ENCODE results near the gene ADAMTS6.
"Not testable (repeated sequence)": the region's sequence is repeated elsewhere in the genome, so short reads cannot be mapped to it uniquely, and the experiment has no call there.

The ADAMTS6 gene

DNA sequence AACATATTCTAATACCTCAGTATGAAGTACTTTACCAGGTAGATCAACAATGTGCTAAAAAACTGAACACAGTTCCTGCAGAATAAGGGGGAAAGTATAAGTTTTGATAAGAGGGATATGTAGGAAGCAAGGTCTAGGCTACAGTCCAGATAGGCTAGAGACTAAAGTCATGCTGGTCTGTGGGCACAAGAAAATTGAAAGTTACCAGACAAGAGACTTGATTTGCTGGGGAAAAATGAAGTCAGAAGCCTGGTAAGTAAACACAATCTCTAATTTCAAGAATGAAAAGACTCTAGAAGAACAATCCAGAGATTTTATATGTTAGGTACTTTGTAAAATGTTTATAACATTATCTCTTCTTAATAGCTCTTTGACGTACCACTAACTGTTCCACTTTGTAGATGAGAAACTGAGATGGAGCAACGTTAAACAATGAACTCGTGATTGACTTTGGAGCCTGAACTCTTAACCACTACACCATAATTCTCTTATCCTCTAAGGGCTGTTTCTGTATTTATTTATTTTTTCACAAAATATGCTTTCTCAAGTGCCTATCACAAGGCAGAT, 19.5 kb downstream of the ADAMTS6 start:
- DNase-seq (ENCODE audit: low read depth): no peak

DNA sequence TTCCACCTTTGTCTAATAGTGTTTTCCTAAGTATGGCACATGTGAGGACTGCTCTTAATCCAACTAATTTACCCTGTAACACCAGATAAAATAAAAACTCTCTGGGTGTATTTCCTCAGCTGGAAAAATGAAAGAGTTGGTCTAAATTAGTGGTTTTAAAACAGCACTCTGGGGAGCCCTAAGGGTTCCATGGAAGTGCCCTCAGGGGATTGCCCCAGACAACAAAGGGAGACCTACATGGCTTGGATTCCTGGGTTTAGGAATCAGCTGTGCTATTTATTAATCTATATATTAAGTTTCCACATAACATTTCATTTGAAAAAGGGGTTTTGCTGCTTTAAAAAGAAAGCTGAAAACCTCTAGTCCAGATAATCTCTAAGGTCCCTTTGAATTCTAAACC, 20.2 kb downstream of the ADAMTS6 start:
- no peak for DNase-seq (ENCODE audit: low read depth)

DNA sequence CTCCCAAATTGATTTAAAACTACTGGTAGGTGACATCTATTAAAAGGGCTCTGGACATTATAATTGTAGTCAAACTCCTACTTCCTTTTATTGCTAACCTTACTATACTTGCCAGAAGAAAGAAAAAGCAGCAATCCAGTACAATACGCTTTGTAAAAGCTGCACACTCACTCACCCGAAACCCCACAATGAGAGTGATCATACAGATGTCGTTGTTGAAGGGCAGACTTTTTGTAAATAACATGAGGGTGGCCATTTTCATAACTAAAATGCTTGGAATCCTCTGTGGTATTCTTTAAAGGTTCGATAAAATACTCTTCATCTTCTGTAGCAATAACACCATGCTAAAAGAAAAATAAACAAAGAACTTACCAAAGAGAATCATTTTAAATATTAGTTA, 21.7 kb downstream of the ADAMTS6 start:
- no peak for DNase-seq (ENCODE audit: low read depth)

- DNase-seq (ENCODE audit: low read depth): no peak
These were observed 26.7 kb downstream of the ADAMTS6 start for GRCh38 chr5:65455064-65455463.

- DNase-seq (ENCODE audit: low read depth): no peak
These were observed 30.3 kb downstream of the ADAMTS6 start for GRCh38 chr5:65451436-65451835.

GRCh38 chr5:65446682-65447081, 35.0 kb downstream of the ADAMTS6 start:
- no peak for DNase-seq (ENCODE audit: low read depth)

DNA sequence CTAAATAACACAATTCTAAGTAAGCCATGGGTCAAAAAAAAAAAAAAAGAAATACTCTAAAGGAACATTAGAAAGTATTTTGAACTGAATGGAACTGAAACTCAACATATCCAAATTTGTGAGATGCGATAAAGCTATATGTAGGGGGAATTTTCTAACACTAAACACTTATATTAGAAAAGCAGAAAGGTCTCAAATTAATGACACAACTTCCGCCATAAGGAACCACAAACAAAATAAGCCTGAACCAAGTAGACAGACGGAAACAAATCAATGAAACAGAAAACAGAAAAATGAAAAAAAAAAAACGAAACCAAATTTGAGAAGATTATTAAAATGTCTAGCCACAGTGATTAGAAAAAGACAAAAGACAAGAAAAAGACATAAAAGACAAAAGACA, 39.9 kb downstream of the ADAMTS6 start:
- DNase-seq (ENCODE audit: low read depth): no peak

GRCh38 chr5:65440456-65440855, 41.3 kb downstream of the ADAMTS6 start:
- no peak for DNase-seq (ENCODE audit: low read depth)

- no peak for DNase-seq (ENCODE audit: low read depth)
These were observed 47.6 kb downstream of the ADAMTS6 start for GRCh38 chr5:65434122-65434521.

- DNase-seq (ENCODE audit: low read depth): no peak
These were observed 55.1 kb downstream of the ADAMTS6 start for GRCh38 chr5:65426656-65427055.

GRCh38 chr5:65423623-65424022, 58.1 kb downstream of the ADAMTS6 start:
- no peak for DNase-seq (ENCODE audit: low read depth)

DNA sequence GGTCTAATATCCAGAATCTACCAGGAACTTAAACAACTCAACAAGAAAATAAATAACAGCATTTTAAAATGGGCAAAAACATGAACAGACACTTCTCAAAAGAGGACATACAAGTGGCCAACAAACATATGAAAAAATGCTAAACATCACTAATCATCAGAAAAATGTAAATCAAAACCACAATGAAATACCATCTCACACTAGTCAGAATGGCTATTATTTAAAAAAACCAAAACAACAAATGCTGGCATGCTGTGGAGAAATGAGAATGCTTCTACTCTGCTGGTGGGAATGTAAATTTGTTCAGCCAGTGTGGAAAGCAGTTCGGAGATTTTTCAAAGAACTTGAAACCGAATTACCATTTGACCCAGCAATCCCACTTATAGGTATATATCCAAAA, 63.1 kb downstream of the ADAMTS6 start:
- no peak for DNase-seq (ENCODE audit: low read depth)

DNA sequence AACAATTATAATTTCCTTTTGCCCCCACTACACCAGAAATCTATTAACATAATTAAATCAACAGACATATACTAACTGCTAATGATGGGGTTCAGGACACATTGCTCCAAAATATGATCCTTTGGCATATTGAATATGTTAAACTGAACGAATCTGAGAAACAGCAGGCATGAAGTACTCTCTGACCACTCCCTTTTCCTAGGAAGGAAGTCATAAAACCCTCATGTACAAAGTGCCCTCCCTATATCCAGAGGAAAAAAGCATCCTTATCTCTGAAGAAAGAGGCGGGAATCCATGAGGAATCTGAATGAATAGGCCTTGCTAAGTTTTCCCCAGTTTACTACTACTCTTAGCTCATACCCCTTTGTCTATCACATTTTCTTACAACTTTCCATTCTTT, 67.9 kb downstream of the ADAMTS6 start:
- no peak for DNase-seq (ENCODE audit: low read depth)

DNA sequence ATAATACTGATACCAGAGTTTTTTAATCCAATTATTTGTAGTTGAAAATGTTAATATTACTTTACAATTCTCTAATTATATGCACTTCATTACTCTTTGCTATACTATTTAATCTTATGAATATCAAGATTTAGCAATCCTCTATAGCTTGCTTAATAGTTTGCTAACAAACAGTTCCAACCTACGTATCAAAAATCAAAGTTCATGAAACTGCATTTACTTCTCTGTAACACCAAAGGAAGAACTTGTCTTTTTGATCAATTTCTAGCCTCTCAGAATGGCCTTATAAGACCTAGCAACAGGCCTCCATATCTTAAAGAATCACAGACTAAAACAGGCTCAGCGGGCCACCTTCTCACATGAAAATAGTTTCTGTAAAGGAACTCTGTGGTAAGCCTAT, 68.9 kb downstream of the ADAMTS6 start:
- no peak for DNase-seq (ENCODE audit: low read depth)

DNA sequence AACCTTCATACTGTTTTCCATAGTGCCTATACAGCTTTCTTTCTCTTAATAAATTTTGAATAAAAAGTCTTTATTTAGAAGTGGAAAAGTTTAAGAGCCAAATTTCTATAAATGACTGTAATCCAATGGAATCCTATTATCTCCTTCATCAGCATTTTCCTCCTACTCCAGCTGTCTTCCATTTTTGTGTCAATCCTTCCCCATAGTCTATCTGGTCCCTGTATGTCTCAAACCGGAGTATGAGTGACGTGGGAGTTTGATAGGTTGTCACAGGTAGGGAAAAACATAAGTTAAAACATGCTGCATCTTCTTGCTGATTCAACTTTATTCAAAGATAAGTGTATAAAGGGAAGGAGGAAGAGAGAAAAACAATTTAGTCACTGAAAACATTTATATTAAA, 70.4 kb downstream of the ADAMTS6 start:
- no peak for DNase-seq (ENCODE audit: low read depth)

- DNase-seq (ENCODE audit: low read depth): no peak
These were observed 86.1 kb downstream of the ADAMTS6 start for GRCh38 chr5:65395526-65396155.

DNA sequence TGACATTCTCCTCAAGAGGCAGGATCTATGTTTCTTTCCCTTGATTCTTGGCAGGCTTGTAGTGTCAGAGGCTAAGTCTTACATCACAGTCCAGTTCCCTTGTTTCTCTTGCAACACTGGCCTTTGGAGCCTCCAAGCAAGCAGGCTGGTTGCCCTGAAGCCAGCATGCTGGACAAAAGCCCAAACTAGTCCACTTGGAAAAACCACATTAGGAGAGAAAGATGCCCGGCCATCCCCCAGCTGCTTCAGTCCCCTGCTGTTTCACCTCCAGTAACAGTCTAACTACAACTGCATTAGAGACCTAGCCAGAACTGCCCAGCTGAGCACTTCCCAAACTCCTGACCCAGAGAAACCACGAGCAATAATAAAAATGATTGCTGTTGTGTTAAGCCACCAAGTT, 87.6 kb downstream of the ADAMTS6 start:
- no peak for DNase-seq (ENCODE audit: low read depth)

- DNase-seq (ENCODE audit: low read depth): no peak
These were observed 90.1 kb downstream of the ADAMTS6 start for GRCh38 chr5:65391591-65391990.

- DNase-seq (ENCODE audit: low read depth): no peak
These were observed 91.5 kb downstream of the ADAMTS6 start for GRCh38 chr5:65390208-65390607.

- no peak for DNase-seq (ENCODE audit: low read depth)
These were observed 97.9 kb downstream of the ADAMTS6 start for GRCh38 chr5:65383859-65384258.

DNA sequence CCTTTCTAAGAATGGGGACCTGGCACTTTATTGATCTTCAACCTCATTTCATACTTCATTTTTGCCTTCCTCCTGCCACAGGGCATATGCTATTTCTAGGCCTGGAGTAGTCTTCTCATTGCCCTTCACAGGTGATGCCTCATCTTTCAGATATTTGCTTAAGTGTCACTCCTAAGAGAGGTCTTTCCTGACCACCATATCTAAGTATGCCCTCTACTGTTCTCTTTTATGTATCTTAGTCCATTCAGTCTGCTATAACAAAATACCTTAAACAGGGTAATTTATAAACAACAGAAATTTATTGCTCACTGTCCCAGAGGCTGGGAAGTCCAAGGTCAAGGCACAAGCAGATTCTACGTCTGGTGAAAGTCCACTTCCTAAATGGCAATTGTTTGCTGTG, 99.1 kb downstream of the ADAMTS6 start:
- DNase-seq (ENCODE audit: low read depth): no peak

- not testable (repeated sequence) for DNase-seq (ENCODE audit: low read depth)
These were observed 111.2 kb downstream of the ADAMTS6 start for GRCh38 chr5:65370505-65370904.

- DNase-seq (ENCODE audit: low read depth): no peak
These were observed 115.1 kb downstream of the ADAMTS6 start for GRCh38 chr5:65366655-65367054.

- DNase-seq (ENCODE audit: low read depth): no peak
These were observed 116.8 kb downstream of the ADAMTS6 start for GRCh38 chr5:65364907-65365306.
